Duodenal mucosa (tissue), 2 donors: ENCODE results near the gene CRYAA.

ENCODE experiments used
- H3K27ac ChIP-seq: one replicate; pipeline ENCODE4 v1.7.0; 2013; ENCODE audit warnings: low read depth, low read length
- H3K27me3 ChIP-seq, 2 donors: one replicate each; pipeline ENCODE4 v1.7.0; 2013; ENCODE audit warnings: low read length in 2 of 2, control low read depth in 1 of 2; ENCODE audit not compliant: insufficient read depth in 2 of 2, control insufficient read depth in 1 of 2
- H3K36me3 ChIP-seq, 2 donors: one replicate each; pipeline ENCODE4 v1.7.0; 2013; ENCODE audit warnings: low read length in 2 of 2, control low read depth in 1 of 2; ENCODE audit not compliant: insufficient read depth in 2 of 2, control insufficient read depth in 1 of 2
- H3K4me1 ChIP-seq, 2 donors: one replicate each; pipeline ENCODE4 v1.7.0; 2013; ENCODE audit warnings: low read length in 2 of 2, control low read depth in 1 of 2; ENCODE audit not compliant: insufficient read depth in 2 of 2, control insufficient read depth in 1 of 2
- H3K4me3 ChIP-seq, 2 donors: one replicate each; pipeline ENCODE4 v1.7.0; 2013; ENCODE audit warnings: low read length in 2 of 2, low read depth in 1 of 2
- H3K9ac ChIP-seq, 2 donors: one replicate each; pipeline ENCODE4 v1.7.0; 2013; ENCODE audit warnings: low read length in 2 of 2, low read depth in 1 of 2
- H3K9me3 ChIP-seq, 2 donors: one replicate each; pipeline ENCODE4 v1.7.0; 2013; ENCODE audit warnings: low read length in 2 of 2, control low read depth in 1 of 2; ENCODE audit not compliant: control insufficient read depth in 1 of 2

Gene CRYAA

DNA sequence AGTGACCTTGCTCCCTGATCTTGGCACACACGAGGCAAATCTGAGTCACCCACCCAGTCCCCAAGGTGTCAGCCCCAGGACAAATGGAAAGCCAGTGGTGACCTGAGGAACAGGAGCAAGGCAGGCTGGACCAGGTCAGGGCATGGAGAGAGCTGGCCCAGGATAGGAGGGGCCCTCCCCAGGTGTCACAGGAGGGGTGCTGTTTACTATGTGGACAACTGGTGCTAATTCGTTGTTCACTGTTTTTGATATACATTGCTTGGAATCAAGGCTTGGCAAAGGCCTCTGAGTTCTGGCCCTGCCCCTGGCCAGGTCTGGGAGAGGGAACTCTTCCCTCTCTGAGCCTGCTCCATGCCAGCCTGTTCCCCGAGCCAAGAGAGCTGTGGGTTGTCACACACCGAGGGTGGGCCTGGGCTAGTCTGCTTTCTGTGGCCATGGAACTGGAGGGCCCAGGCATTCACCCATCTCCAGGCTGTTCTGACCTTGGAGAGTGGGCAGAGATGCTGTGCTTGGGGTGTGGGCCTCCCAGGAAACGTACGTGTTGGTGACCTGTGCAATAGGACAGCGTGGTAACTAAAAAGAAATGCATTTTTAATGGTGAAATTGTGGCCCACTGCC, 41.8 kb downstream of the CRYAA start:
- H3K36me3 ChIP-seq: no peaks in the 10 kb centered on the region
- H3K4me3 ChIP-seq: no peak overlapping the region
- no peak overlapping the region for H3K9ac ChIP-seq
- no peak overlapping the region for H3K27ac ChIP-seq
- peaks cover 12% of the 10 kb centered on the region in 2 donors for H3K4me1 ChIP-seq
- H3K9me3 ChIP-seq: no peaks in the 10 kb centered on the region
- peaks cover 4 to 6% of the 10 kb centered on the region in 2 donors for H3K27me3 ChIP-seq

DNA sequence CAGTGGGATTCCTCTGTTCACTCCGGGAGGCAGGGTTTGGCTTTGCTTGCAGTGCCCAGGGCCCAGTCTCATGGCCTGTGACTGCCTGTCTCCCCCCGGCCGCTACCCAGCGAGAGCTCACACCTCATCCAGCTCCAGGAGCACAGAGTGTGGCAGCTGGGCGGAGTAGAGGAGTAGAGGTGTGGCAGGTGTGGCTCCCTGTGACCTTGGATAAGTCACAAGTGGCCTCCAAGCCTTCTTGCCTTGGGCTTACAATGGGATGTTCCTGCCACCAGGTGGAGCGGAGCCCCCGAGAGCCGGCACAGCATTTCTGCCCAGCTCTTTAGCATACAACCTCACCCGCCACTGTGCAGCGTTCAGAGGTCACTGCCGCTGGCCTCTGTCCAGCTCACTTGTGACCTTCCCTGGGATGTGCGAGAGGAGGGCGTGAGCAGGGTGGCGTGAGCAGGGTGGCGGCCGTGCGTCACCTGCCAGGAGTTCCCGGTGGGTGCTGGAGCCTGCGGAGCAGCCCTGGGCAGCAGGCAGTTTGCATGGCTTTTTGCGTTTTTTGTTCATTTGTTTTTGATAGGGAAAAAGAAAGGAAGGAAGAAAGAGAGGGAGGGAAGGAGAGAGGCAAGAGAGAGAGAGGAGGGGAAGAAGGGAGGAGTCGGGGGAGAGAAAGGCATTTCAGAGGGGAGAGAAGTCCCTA, 42.4 kb downstream of the CRYAA start:
- Histone ChIP-seq H3K27ac (no peak overlapping the region), H3K9ac (peak overlapping the region; percentile 1 to 57), H3K4me3 (no peak overlapping the region), H3K27me3 (peaks cover 4 to 6% of the 10 kb centered on the region in 2 donors), H3K4me1 (peaks cover 12% of the 10 kb centered on the region in 2 donors), H3K36me3 (no peaks in the 10 kb centered on the region), H3K9me3 (no peaks in the 10 kb centered on the region)

DNA sequence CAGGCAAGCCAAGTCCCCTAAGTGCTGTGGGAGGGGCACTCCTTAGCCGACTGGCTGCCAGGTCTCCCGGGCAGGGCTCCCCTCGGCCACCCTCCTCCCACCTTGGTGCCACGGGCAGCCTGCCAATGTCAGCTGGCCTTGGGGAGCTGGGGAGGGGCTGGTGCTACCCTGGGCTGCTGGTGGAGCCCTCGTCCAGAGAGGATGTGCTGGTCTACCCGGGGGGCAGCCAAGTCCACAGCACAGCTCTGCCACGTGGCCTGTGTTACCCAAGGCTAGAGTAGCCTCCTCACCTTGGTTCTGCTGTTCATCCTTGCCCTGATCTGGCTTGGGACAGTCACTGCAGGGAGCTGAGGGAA, 42.9 kb downstream of the CRYAA start:
- H3K27ac ChIP-seq: no peak overlapping the region
- peaks cover 0 to 6% of the 10 kb centered on the region in 2 donors for H3K27me3 ChIP-seq
- peak overlapping the region; percentile 1 to 57 for H3K9ac ChIP-seq
- H3K36me3 ChIP-seq: no peaks in the 10 kb centered on the region
- H3K4me3 ChIP-seq: no peak overlapping the region
- peaks cover 12% of the 10 kb centered on the region in 2 donors for H3K4me1 ChIP-seq
- H3K9me3 ChIP-seq: no peaks in the 10 kb centered on the region
